Hematopoietic multipotent progenitor cell treated with erythropoietin and hydrocortisone succinate and interleukin-3 and kit ligand, for 15 days (in vitro differentiated cells): ENCODE measurements around the gene SAPCD2.

Source experiments
- DNase-seq: peaks from one replicate; pipeline ENCODE4 v3.0.0-alpha.2; 2015; ENCODE audit warnings: low spot score

SAPCD2 gene

DNA sequence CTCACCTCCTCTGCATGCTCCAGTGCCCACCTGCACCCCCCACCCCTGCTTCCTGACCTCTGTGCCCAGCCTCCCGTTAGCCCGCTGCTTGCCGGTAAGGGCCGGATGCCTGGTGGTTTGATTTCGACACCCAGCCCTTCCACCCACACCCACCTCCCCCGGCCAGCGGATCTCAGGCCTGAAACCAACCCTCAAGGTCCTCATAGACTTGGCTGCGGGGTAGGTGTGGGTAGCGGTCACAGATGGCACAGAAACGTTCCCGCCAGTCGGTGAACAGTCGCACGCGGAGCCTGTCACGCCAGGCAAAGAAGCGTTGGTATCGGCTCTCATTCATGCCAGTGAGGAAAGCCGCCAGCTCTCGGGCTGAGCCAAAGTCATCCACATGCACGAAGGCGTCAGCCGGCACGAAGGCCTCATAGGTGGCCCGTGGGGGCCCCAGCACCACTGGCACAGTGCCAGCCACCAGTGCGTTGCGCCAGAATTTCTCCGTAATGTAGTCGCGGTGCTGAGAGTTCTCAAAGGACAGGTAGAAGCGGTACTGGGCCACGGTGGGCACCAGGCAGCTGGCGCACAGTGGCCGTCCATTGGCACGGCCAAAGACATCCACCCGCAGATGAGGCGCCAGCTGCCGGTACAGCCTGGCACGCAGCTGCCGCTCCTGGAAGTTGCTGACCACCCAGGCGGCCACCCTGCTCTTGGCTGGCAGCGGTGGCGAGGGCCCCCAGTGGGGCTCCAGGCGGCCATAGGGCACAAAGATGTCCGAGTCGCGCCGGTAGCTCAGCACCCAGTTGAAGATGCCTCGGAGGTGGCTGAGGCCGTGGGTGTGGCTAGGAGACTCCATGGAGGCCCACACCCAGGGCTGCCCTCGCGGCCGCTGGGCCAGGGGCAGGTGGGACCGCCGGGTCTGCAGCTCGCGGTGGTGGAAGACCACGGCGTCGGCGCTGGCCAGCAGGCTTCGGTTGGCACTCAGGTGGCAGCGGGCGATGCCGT lies 39.5 kb downstream of the SAPCD2 start:
- no peak for DNase-seq

DNA sequence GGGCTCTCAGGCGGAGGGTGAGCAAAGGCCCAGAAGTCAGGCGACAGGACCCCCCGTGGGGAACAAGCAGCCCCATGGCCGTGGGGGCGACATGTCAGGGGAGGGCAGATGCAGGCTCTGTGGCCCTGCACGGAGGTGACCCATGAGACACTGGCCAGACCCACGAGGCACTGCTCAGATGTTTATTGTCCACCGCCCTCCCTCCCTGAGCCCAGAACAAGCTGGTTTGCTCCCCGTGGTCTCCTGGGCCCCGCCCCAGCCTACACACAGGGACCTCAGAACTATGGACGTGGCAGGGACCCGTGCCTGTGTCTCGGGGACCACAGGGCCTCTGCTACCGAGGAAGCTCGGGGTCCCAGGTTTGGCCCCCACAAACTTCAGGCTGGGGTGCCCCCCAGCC lies 40.4 kb downstream of the SAPCD2 start:
- no peak for DNase-seq

DNA sequence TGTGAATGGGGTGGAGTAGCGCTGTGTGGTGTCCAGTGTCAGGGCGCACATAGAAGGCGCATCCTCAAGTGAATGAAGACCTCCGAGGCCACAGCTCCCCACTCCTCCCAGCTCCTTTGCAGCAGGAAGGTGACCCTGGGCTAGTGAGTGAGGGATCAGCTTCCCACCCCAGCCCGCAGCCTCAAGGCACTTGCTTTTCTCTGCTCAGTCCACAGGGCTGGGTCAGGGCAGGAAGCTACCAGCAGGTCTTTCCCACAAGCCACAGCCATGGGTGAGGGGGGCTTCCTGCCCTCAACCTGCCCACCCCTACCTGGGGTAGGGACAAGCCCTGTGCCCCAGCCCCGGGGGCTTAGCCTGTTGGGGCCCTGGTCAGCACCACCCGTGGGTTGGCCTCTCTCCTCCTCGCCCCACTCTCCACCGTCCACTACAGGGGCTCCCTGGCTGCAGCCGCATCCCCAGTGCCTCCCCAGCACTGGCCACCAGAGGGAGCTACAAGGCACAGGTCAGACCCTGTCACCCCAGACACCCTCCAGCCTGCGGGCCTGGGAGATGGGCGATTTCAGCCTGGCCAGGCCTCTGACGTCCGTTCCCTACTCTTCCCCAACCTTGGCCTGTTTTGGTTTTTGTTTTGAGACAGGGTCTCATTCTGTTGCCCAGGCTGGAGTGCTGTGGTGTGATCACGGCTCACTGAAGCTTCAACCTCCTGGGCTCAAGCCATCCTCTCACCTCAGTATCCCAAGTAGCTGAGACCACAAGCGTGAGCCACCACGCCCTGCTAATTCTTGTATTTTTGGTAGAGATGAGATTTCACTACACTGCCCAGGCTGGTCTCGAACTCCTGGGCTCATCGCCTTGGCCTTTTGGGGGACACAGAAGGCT lies 41.1 kb downstream of the SAPCD2 start:
- DNase-seq, result peak; percentile 73

DNA sequence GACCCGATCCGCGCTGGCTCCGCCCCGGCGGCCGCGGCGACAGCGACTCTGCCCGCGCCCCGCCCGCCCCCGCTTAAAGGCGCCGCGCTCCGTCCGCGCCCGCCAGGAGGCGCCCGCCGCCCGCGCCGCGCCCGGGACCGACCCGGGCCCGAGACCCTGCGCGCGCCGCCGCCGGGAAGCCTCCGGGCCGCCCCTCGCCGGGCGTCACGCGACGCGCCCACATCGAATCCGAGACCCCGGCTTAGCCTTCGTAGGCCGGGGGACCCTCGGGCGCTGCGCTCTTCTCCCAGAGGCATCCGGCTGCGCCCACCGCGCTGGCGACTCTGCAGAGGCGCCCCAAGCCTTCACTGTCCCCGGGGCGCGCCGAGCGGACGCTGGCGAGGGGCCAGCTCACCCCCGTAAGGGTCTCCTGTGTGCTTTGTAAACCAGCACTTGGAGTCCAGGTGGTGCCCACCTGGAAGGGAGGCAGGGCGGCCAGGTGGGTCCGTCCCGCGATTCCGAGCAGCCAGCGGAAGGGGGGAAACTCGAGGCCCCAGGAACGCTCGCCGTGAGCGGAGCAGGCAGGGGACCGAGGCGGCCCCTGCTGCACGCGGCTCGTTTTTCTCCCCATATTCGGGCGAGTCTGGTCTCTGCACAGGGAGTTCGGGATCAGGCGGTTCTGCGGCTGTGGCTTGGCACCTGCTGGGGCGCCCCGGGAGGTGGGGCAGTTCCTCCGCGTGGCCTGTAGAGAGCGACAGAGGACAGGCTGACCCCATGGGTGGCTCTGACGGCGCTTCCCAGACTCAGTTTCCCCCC lies 41.9 kb downstream of the SAPCD2 start:
- DNase-seq, result peak; percentile 75

DNA sequence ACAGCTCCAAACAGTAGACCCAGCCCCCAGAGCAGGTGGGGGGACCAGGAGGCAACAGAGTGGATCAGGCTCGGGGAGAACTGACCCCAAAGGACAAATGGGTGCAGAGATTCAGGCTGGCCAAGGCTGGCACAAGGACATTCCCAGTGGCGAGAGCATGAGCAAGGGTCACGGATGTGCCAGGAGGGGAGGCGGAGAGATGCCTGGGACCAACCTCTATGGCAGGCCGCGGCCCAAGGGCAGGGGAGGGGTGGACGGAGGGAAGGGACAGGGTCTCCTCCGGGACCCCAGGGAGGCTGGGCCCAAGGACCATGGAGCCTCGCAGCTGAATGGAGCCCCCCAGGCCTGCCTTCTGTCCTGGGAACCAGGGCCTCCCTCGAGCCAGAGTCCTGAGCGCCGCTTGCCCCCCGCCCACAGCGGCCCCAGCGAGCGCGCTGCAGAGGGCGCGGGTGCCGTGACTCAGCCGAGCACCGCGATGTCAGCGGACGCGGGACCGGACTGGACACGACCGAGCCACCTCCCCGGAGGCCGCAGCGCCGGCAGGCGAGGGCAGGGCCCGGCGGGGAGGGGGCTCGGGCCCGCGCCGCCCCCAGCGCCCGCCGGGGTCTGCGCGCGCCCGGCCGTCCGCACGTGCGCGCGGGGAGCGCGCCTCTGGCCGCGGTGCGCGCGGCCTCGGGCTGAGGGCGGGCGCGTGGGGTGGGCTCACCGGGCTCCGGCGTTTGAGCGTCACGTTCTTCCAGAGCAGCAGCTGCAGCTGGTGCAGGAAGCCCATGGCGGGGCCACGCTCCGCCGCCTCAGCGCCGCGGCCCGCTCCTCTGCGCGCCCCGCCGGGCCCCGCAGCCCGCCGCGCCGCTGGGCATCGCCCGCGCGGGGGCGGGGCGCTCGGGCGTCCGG lies 42.7 kb downstream of the SAPCD2 start, which contains the start of gene ABCA2:
Gene ABCA2, minus strand, starts transcription at position 869 of the 894 bp plus-strand sequence. Its CDS starts 97 bp downstream, at position 772.
- DNase-seq, result no peak

DNA sequence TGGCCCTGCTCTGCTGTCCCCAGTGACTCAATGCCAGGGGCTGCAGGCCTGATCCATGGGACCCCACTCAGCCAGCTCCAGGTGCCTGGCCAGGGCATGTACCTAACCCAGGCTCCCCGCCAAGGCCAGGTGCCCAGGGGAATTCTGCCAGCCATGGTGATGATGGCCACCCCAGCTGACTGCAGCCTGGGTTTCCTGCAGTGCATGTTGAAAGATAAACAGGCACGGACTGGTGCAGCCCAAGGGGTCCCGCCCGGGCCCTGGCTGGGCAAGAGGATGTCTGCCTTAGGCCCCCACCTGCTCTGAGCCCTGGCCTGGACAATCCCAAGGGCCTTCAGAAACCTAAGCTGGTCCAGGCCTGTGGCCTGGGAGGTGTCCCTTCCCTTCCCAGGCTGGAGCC lies 43.5 kb downstream of the SAPCD2 start:
- no peak for DNase-seq

DNA sequence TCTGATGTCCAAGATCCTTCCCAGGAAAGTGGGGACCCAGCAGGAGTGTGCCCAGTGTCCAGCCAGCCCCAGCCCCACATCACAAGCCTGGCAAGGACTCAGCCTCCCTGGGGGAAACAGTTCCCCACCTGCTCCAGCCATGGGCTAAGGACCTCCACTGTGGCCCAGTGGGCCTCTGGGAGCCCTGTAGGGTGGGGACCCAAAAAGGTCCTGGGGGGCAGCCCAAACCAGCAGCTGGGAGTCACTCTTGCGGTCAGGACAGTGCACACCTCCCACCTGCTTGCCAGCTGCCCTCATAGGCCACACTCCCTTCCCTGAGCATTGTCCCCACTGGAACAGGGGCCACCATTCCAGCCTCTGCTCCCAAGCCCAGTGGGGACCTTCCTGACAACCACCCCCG lies 44.0 kb downstream of the SAPCD2 start:
- DNase-seq, result no peak

DNA sequence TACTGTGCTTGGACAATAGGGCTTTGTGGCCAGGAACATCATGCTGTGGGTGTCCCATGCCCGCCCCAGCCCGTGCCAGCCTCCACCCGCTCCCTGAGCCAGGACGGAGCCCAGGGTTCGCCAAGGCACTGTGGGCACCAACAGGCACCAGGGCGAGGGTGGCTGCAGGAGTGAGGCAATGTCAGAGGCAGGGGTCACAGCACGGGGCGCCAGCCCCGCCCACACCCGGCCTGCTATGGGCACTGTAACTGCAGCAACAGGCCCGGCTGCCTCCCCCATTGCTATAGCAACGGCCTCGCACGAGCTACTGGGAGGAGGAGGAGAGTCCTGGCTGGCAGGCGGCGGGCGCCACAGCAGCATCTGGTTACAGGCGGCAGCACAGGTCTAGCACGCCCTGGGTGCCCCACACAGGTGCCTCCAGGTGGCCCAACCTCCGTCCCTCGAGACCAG lies 44.8 kb downstream of the SAPCD2 start:
- no peak for DNase-seq

DNA sequence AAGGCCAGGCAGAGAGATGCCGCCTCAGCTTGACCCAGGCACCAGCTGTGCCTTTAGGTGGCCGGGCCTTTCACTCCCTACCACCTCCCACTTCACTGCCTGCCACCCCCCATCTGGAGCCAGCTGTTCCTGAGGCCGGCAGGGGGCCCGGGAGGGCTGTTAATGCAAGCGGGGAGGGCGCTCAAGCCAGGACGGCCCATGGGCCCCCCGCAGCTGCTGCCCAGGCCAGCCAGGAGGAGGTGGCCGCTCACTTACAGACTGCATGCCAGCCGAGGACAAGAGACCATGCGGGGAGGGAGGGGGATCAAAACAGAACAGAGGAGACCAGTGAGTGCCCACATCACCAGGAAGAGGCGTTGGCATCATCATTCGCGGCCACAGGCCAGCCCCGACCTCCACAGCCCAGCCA lies 46.8 kb downstream of the SAPCD2 start:
- no peak for DNase-seq

DNA sequence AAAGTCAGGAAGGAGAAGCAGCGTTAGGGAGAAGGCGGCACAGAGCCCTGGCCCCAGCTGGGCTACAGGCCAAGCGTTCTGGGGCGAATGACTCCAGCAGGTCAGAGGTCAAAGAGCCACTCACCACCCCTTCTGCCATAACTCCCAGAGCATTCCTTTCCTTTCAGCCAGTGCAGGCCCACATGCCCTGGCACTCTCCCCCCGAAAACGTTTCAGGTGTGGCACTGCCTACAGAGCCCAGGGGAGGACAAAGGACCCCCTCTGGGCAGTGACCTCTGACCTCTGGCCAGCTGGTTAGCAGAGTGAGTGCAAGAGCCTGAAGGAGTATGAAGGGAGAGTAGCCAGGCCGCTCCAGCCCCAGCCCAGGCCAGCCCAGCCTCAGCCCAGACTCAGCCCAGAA lies 47.2 kb downstream of the SAPCD2 start:
- DNase-seq, result no peak

DNA sequence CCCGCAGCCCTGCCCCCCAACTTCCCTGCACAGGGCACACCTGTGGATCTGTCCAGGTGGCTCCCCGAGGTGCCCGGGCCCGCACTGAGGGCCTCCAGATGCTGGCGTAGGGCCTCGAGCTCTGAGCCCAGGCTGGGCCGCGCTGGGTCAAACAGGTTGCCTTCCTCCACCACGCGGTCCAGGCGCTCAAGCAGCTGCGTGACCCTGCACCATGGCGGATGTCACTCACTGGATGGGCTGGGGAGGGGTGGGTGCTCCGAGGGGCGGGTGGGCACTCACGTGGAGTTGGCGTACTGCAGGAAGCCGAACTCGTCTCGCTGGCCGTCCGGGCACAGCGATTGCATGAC lies 47.7 kb downstream of the SAPCD2 start:
- DNase-seq, result no peak

DNA sequence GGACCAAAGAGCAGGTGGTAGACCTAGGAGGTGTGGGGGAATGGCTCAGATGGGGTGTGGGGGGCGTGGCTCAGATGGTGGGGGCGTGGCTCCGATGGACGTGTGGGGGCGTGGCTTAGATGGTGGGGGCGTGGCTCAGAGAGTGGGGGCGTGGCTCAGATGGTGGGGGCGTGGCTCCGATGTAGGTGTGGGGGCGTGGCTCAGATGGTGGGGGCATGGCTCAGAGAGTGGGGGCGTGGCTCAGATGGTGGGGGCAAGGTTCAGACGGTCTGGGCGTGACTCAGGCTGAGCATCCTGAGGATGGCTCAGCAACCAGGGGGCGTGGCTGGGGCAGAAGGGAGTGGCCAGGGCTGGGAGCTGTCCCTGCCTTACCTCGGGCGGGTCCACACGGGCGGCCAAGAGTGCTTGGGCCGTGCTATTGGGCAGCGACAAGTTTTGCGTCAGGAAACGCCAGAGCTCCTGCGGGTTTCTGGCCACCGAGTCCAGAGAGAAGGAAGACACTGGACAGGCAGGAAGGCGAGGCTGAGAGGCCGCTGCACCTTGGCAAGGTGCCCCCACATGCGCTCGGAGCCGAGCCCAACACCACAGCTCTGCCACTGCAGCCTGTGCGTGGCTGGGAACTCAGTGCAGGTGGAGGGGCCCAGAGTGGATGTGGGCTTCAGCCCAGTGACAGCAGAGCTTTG lies 48.2 kb downstream of the SAPCD2 start:
- DNase-seq, result peak; percentile 85

DNA sequence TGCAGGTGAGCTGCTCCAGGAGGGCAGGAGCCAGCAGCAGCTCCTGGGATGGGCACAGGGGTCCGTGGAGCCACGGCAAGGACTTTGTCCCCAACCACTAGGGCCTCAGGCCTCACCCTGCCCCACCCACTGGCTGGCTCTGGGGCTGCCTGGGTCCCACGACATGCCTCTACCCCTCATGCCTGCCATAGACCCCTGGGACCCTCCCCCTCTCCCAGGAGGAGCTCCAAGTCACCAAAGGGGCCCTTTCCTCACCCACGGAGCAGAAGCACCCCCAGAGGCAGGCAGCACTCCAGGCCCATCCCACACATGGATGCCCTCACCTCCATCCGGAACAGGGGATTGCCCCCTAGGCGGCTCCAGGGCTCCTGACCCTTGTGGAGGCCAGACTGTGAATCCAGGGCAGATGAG lies 48.8 kb downstream of the SAPCD2 start:
- DNase-seq, result no peak

DNA sequence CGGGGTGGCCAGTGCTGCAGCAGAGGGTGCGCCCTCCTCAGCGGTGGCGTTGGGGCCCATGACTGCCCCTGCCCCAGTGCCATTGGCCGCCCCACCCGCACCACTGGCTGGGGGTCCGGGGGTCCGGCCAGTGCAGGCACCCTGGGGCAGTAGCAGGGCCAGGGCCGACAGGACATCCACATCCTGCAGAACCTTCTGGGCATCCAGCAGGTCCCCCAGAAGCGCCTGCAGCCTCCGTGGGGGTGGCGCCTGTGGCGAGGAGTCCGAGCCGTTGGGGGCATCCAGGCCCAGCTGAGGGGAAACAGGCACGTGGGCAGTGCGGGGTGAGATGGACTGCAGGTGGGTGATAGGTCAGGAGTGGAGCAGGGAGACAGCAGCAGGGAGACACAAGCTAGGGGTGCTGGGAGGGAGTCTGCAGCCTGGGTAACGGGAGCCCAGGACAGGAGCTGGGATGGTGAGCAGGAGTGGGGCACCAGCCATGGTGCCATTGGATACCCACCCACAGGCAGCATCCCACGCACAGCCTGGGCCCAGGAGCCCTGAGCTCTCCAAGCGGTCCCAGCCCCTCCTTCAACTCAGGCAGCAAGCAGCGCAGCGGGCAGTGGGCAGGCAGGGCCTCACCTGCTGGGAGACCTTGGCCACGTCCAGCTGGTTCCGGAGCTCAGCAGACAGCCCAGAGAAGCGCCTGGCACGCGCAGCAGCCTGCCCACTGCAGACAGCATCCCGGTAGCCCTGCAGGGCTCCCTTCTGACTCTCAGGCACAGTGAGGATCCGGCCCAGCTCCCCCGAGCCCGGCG lies 49.4 kb downstream of the SAPCD2 start:
- DNase-seq, result no peak

DNA sequence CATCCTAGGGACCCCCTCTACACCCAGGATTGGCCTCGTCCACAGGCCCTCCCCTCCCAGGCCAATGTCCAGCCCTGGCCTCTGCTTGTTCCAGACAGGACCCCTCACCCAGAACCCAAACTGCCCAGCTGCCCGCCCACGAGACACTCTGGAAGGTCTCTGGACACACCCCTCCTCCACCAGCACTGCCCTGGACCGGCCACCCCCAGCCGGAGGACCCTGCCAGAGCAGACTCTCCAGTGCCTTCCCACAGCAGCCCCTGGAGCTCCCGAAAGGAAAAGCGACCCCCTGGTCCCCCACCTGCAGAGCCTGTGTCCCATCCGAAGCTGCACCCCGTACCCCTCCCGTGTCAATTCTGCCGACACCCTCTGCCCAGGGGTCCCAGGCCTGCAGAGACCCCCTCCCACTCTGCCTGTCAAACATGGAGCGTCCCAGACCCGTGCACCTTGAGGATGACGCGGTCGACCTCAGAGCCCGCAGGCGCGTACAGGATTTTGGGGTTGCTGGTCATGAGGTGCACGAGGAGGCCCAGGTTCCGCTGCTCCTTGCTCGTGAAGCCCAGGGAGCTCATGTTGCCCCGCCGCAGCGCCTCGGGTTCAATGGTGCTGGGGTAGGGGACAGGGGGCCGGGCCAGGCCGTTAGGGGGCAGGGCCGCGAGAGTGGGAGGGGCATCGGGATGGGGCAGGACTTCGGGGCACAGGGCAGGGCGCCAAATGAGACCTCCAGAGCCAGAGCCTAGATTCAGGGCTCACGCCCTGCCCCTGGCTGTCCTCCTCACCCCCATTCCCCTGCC lies 50.3 kb downstream of the SAPCD2 start:
- no peak for DNase-seq

DNA sequence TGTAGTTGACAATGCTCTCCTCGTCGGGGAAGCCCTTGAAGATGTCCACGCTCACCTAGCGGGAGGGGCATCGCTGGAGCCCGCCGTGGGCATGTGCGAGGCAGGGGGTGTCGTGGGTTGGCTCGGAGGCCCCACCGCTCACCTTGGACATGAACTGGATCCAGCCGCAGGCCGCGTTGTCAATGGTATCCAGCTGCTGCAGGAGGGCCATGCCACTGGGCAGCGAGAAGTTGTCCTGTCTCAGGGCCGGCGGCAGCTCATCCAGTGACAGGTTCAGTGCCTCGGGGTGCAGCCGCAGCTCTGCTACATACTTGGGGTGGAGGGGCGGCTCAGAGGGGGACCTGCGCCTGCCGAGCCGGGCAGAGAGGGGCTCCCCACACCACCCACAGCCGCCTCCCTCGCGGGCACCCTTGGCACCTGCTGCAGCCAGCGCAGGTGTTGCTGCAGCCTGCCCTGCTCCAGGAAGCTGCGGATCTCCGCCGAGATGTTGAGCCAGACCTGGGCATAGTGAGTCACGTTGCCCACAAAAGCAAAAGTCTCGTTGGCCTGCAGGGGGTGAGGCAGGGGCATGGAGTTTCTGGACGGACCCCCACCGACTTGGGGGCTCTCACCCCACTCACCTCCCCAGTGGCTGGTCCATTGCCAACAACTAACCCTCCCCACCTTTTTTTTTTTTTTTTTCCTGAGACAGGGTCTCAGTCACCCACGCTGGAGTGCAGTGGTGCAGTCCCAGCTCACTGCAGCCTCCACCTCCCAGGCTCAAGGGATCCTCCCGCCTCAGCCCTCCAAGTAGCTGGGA lies 51.4 kb downstream of the SAPCD2 start:
- no peak for DNase-seq

DNA sequence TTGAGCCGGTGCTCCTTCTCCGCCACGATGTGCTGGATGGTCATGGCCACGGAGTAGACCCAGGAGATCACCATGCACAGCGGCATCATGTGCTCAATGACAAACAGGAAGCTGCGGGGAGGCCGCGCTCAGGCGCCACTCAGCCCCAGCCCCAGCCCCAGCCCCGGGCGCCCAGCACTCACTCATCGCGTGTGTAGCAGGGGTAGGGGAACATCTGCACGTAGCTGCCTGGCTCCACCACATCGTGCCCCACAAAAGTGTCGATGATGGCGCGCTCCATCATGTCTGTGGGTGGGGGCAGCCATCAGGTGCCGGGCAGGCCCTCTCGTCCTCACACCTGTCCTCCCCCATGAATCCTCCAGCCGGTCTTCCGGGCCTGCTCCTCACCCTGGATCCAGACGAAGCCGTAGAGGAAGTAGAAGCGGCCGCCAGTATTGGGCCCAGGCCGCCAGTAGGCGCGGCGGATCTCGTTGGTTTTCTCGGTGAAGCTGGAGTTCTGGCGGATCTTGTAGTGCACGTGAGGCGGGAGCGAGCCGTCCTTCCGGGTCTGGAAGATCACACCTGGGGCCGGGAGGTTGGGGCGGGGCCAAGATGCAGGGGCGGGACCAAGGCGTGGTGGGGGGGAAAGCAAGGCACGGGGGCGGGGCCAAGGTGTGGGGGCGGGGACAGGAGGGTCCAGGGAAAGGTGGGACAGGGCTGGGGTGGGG lies 52.4 kb downstream of the SAPCD2 start:
- DNase-seq, result no peak
